ENCODE results near the gene MEIS1.
"Not testable (repeated sequence)": the region's sequence is repeated elsewhere in the genome, so short reads cannot be mapped to it uniquely, and the experiment has no call there.

MEIS1 gene

GRCh38 chr2:66434679-66435548, at the start of gene MEIS1:
MEIS1 (plus strand) TSS chr2:66435125; CDS start chr2:66435857, 732 bp downstream.
- no peak for DNase-seq

DNA sequence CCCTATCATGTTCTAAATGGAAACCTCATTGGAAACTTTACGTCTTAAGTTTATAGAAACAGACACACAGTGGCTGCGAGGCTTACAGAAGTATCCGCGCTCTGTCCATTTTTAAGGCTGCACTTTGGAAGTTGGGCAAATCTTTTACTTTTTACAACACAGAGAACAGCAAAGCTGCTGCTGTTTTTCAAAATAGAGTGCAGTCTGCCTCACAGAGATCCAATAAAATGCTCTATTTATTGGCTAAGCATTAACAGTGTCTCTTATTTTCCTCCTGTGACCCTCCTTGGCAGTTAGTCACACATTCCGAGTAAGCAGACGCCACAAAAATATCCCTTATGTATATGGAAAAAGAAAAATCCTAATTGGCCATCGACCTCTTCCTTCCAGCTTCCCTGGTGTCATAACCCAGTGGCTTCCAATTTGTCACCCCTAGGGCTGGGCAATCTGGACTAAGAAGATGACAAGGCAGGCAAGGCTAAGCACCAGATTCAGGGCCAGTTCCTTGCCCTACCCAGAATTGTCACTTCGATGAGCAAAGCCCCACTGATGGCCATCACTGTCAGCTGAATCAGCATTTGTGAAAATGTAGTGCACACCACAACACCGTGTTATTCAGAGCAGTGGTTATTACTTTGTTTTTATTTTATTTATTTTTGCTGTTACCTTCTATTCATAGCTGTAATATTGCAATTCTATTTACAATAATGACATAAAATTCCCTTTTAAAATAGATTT, 47.7 kb upstream of the MEIS1 start:
- DNase-seq = no peak

GRCh38 chr2:66389651-66390131, 45.2 kb upstream of the MEIS1 start:
- no peak for DNase-seq

DNA sequence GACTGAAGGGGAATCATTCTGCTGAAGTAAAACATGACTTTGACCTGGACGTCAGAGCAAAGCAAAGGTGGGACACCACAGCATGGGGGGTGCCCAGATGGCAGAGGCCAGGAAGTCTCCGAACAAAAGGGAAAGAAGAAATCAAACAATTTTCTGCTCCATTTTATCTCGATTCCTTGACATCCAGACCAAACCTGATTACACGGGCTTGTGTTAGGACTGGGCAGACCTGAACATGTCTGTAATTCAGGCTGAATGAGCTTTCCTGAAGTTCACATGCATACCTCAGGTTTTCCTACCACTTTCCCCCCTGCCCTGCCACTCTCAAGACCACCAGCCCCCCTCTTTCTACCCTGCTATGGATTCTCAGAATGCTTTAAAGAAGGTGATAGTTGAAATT, 44.8 kb upstream of the MEIS1 start:
- DNase-seq = no peak

- no peak for DNase-seq
These were observed 44.1 kb upstream of the MEIS1 start for GRCh38 chr2:66390811-66391210.

DNA sequence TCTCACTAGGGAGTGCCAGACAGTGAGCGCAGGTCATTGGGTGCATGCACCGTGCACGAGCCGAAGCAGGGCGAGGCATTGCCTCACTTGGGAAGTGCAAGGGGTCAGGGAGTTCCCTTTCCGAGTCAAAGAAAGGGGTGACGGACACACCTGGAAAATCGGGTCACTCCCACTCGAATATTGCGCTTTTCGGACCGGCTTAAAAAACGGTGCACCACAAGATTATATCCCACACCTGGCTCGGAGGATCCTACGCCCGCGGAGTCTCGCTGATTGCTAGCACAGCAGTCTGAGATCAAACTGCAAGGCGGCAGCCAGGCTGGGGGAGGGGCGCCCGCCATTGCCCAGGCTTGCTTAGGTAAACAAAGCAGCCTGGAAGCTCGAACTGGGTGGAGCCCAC, 43.7 kb upstream of the MEIS1 start:
- DNase-seq = not testable (repeated sequence)

- DNase-seq = no peak
These were observed 29.5 kb upstream of the MEIS1 start for GRCh38 chr2:66405473-66405872.

DNA sequence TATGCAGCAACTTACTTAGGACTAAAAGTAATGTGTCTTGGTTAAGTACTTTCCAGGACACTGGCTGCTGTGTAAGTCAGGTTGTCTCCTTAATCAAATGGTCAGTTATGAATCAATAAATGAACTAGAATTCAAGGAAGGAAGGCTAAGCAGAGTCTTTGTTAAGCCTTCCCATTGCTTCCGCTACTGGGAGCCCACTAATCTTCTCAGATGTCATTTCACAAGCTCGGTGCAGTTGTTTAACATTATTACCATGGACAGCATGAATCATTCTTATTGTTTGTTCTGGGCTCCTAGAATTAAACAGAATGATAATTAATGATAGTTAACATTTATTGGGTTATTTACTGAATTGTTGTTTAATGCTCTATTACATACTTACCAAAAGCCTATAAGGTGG, 26.0 kb upstream of the MEIS1 start:
- DNase-seq = no peak

DNA sequence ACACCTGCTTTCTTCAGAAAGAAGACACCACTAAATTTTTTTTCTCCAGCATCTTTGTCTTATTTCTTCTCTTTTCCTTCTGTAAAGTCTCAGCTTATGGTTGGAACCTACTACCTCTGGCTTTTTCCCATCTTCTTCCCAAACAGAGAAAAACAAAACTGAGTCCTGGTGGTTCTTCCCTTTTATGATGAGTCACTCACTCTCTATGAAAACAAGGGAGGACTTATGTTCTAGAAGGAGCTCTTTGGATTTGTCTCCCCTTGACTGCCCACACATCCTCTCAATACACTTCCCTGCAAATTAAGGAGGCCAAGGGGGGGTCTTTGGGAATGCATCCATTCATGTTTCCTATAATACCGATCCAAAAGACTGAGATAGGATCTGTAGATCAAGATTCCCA, 22.1 kb upstream of the MEIS1 start:
- no peak for DNase-seq

GRCh38 chr2:66414896-66415295, 20.0 kb upstream of the MEIS1 start:
- no peak for DNase-seq

DNA sequence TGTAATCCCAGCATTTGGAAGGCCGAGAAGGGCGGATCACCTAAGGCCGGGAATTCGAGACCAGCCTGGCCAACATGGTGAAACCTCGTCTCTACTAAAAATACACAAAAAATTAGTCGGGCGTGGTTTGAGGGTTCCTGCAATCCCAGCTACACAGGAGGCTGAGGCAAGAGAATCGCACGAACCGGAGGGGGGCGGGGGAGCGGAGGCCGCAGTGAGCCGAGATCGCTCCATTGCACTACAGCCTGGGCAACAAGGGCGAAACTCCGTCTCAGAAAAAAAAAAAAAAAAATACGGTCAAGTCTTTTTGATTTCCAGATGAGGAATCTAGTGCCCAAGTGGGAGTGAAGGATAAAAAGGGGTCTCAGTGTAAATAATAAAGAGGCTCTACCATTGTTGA, 16.5 kb upstream of the MEIS1 start:
- DNase-seq = no peak

DNA sequence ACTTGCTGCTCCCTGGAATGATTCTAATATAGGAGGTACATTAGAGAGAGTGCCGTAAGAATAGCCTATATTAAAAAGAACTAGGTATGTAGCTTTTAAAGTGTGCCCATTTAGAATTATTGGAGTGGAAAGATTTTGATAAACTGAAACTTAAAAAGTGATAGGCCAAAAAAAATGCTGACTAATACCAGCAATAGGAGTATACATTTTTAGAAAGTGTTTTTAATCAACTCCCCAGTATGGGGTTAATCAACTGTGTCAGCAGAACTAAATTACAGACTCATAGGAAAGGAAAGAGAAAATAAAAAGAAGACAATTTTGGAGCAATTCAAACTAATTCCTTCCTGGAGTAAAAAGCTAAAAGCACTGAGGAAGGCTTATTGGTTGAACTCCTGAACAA, 13.3 kb upstream of the MEIS1 start:
- DNase-seq = no peak

DNA sequence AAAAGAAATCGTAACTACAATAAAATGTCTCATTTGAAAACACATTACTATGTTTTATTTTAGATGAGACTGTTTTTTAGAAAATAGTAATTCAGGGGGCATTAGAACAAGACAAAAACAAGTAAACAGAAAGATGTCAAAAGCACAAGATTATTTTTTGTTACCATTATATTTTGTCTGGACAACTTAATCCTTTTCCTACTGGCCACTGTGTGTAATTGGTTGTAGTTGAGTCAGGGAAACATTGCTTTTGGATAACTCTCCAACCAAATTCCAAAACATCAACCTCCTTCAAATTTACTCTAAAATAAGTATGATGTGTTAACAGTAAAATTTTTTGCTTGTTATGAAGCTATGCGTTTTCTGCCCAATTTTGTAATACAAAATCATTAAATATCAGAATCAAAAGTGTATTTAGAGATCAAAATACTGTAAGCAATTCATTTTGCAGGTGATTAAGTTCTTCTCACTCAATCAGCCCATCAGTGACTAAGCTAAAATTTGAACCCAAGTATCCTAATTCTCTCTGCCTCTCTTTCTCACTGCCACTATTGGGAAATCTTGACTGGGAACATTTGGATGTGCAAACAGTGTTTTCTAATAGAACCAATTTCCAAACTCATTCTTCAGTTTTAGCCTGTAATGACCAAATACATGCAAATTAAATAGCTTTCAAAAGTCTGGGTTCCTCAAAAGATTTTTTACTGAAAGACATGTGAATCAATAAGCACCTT, 11.4 kb upstream of the MEIS1 start:
- DNase-seq = no peak

- DNase-seq = no peak
These were observed 8.4 kb upstream of the MEIS1 start for GRCh38 chr2:66426244-66427111.

DNA sequence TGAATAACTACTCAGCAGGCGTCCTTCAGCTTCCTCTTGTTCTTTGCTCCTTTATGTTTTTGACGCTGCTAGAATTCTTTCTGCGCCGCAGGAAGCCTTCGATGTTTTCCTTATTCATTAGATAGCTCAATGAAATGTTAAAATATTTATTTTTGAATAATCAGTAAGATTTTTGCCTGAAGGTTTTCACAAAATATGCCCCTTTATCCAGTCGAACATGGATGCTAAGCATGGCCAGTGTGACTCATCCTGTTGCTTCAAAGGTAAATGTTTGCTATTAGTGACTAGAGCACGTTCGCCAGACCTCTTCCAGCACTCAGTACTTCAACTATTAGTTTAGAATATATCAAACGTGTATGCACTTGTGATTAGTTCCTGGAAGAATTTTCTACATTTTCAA, 7.6 kb upstream of the MEIS1 start:
- DNase-seq = no peak

DNA sequence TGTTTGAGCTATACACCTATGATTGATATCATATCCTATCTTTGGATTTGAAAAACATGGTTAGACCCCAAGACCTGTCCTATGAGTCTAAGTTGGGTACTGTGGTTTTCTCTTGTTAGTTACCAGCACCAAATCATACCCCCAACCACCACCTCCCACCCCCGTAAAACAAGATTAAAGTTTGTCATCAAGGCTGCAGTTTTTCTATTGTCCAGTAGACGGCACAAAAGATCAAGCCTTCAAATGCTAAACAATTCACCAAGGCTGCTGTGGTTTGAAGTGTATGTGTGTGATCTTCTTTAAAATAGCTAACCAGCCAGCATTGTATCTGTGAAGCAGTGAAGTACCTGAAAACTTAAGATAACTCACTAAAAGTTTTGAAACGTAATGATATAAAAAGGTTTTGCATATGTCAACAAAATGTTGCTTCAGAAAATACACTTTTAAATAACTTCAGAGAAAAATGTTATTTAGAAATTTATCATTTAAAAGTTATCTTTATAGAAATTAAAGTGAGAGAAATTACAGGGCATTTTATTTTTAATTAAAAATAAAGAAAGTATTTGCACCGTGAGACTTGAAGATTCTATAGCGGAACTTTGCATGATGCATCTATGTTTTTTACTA, 5.8 kb upstream of the MEIS1 start:
- no peak for DNase-seq

DNA sequence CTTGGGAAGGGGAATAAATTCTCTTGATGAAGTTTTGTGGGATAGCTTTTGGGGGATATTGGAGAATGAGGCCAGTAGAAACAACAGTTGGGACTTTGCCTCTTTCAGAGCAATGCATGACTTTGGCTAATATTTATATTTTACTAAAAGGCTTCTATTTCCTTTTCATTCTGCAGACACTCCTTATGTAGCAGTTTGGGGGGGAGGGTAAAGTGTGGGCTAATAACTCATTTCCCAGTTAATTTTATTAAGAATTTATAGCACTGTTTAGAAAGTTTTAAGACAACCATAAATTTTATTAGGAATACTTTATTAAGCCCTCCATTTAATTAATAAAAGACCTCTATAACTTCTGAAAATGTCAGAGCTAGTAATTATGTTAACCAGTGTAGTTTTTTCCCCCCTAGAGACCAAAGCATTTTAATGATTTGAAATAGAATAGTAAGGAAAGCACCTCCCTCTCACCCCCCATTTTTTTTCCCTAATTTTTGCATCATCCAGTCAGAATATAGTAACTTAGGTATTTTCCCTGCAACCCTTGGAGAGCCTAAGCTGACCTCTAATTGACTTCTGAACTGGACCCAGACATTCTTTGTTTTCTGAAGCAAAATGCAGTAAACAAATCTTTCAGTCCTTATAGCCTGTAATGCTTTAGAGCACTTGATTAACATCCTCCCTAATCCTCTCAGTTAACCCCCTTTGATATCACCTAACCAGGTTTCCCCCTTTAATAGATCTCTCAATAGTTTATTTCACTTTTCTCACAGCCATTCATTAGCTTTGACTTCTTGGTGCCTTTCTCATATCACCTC, 5.0 kb upstream of the MEIS1 start:
- no peak for DNase-seq

DNA sequence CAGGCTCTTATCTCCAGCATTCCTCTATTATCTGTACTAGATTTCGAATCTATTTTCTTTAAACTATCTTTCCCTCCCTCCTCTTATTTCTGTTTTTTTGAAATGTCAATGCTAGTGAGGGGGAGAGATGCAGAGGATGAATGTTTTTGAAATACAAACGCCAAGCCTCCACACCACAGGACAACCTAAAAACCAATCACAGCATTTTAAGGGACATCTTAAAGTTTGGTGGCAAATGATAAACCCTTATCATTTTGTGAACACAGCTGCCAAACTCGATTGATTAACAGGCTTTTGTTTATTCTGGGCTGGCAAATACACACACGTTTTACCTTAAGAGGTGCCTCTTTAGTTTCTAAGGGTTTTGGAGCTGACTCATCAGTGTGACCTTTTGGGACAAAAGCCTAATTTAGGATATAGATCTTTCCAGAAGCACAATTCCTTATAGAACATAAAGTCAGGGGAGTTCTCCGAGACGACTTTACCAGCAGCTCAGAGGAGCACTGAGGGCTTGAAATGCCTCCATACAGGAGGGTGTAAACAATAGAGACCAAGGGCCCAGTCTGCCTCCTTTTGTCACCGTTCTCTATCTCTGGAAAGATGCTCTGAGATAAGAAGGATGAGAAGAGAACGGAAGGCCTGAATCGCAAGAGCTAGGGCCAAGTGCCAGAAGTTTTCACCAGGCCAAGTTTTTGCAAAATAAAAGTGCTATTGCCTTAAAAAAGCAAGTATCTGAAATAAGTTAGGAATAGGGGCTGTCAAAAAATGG, 4.2 kb upstream of the MEIS1 start:
- no peak for DNase-seq

GRCh38 chr2:66431274-66431642, 3.7 kb upstream of the MEIS1 start:
- DNase-seq = no peak

DNA sequence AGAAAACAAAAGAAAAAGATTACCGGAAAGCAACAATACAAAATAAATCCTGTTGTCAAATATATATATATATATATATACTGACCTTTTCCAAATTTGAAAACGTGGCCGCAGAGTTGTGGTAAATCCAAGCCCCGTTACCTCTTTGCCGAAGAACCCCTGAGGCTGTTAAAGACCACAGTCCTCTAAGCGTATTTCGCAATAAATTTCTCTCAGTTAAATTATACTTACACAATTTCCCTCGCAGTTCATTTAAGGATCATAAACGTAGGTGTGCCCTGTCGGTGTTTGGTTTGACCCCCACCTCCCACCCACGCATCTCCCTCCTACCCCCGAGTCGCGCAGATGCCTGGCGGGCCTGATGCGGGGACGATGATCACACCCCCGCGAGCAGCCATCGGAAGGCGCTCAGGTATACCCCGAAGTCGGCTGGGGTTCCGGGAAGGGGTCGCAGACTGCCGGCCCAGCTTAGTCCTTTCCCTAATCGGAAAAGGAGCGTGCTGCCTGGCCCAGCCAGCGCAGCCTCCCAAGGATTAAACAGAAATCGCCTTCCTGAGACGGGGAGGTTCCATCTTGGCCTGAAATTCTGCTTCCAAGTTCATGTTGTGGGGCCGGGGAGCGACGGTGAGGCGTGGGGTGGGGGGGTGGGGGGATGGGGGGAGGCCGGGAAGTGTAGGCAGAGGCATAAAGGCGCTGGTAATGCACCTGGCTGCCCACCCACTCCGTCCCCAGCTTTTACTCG, 2.9 kb upstream of the MEIS1 start:
- no peak for DNase-seq

All from activated T-cell treated with anti-CD3 and anti-CD28 coated beads for 4 hours (primary cell).